OCI-LY7 (cell line): Measurements from ENCODE around the gene COL23A1. TPM values are rescaled to one million over a fixed set of nuclear protein-coding genes. Genes with fewer than 3 reads are reported as not detected.
A peak's percentile ranks its signal among the peaks of the same experiment; 100 is the strongest.

Source experiments
- BruUV-seq: library from RNA; stranded (reverse); fragments of 400-500 nt; replicated peaks from 2 replicates; lab custom pipeline; 2021; lab: Mats Ljungman, UMichigan
- CTCF ChIA-PET: fragments of 300-600 bp; sonication (Branson Sonifier 250); formaldehyde crosslinking; loops from one replicate; lab custom pipeline; 2022; ENCODE audit warnings: antibody characterized with exemption; ENCODE audit not compliant: unreplicated experiment; lab: Charles Lee
- POLR2A ChIA-PET: fragments of 300-600 bp; sonication (Branson Sonifier 250); formaldehyde crosslinking; loops from one replicate; lab custom pipeline; 2022; ENCODE audit warnings: antibody characterized with exemption; lab: Charles Lee
- DNase-seq: peaks from one replicate; pipeline ENCODE4 v3.0.0-alpha.2; 2015; ENCODE audit warnings: low spot score
- H2AFZ ChIP-seq: fragments of 200-600 bp; sonication (generic), shearing (Covaris generic); 2 replicates; pipeline ENCODE4 v1.6.1; 2014; ENCODE audit warnings: mild to moderate bottlenecking, antibody characterized with exemption, low read length, moderate library complexity
- H3K27ac ChIP-seq: fragments of 200-600 bp; sonication (generic); 2 replicates; pipeline ENCODE4 v1.5.1; 2014; ENCODE audit warnings: mixed run types, low read depth, mild to moderate bottlenecking, moderate library complexity, low read length, inconsistent platforms; ENCODE audit not compliant: poor library complexity, severe bottlenecking
- H3K36me3 ChIP-seq: fragments of 200-600 bp; sonication (generic); 2 replicates; pipeline ENCODE4 v1.6.1; 2014; ENCODE audit warnings: mild to moderate bottlenecking, antibody characterized with exemption, low read length, moderate library complexity, mixed read lengths; ENCODE audit not compliant: insufficient read depth
- H3K4me1 ChIP-seq: fragments of 200-600 bp; sonication (generic); 2 replicates; pipeline ENCODE4 v1.5.1; 2014; ENCODE audit warnings: mild to moderate bottlenecking, low read length; ENCODE audit not compliant: insufficient read depth, poor library complexity, severe bottlenecking
- H3K4me2 ChIP-seq: fragments of 200-600 bp; sonication (generic); 2 replicates; pipeline ENCODE4 v1.6.1; 2014; ENCODE audit warnings: mild to moderate bottlenecking, low read length
- H3K4me3 ChIP-seq: fragments of 200-600 bp; sonication (generic); 2 replicates; pipeline ENCODE4 v1.5.1; 2014; ENCODE audit warnings: mild to moderate bottlenecking, low read depth, low read length; ENCODE audit not compliant: poor library complexity, severe bottlenecking
- H3K79me2 ChIP-seq: fragments of 200-600 bp; sonication (generic); 2 replicates; pipeline ENCODE4 v1.6.1; 2016; ENCODE audit warnings: low read depth, mild to moderate bottlenecking, low read length, moderate library complexity, mixed read lengths; ENCODE audit not compliant: insufficient read depth
- H3K9me2 ChIP-seq: fragments of 200-600 bp; sonication (generic); 2 replicates; pipeline ENCODE4 v1.6.1; 2016; ENCODE audit warnings: mild to moderate bottlenecking, low read length, mixed read lengths; ENCODE audit not compliant: insufficient read depth
- H3K9me3 ChIP-seq: fragments of 200-600 bp; sonication (generic); 2 replicates; pipeline ENCODE4 v1.6.1; 2014; ENCODE audit warnings: mild to moderate bottlenecking, mixed run types, low read length, mixed read lengths
- H4K20me1 ChIP-seq: fragments of 200-600 bp; sonication (generic); 2 replicates; pipeline ENCODE4 v1.6.1; 2014; ENCODE audit warnings: mild to moderate bottlenecking, antibody characterized with exemption, low read length, moderate library complexity, mixed read lengths; ENCODE audit not compliant: insufficient read depth
- EZH2phosphoT487 ChIP-seq: fragments of 200-600 bp; sonication (generic); IDR thresholded peaks from 2 replicates; pipeline ENCODE4 v1.6.1; 2018; ENCODE audit warnings: low read depth, borderline replicate concordance, mild to moderate bottlenecking, mixed run types, antibody characterized with exemption, low read length, moderate library complexity, mixed read lengths
- intact Hi-C: fragments of 100-400 bp; cut with micrococcal nuclease; formaldehyde crosslinking; loops from one replicate; pipeline ENCODE4 v1.10.0; 2022; ENCODE audit not compliant: unreplicated experiment
- total RNA-seq, 2 experiments: library from RNA; depleted of rRNA in 1 of 2; stranded (reverse); fragments of >200 nt in 1 of 2; shearing (Covaris generic) in 1 of 2; gene quantifications; 2 replicates each; pipeline ENCODE4 v1.2.3, GENCODE V29; 2014 to 2022
- TF ChIP-seq, protein P1 (sequence below): fragments of 200-600 bp; sonication (generic); conservative IDR thresholded peaks from 2 replicates; pipeline ENCODE4 v1.5.1; 2014; ENCODE audit warnings: mild to moderate bottlenecking, antibody characterized with exemption, low read length, moderate library complexity, mixed read lengths

Gene COL23A1
- total RNA-seq, 2 experiments from 2014 or later: 0.53 TPM; not detected in 1

DNA sequence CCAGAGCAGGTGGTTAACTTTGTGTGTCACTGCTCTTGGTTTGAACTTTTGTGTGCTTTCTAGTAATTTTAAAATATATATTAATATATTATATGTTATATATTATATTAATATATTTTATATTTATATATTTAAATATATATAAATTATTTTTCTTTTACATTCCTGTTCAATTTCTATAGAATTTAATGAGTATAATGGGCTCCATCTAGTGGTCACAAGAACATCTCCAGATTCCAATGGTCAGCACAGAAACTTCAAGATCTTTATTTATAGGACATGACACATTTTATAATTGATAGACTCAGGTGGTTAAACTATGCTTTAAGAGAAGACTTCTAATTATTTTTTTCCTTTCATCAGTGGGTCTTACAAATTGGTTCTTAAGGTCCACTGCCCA lies 39.1 kb downstream of the COL23A1 start:
- CTCF ChIA-PET: no interaction called here

DNA sequence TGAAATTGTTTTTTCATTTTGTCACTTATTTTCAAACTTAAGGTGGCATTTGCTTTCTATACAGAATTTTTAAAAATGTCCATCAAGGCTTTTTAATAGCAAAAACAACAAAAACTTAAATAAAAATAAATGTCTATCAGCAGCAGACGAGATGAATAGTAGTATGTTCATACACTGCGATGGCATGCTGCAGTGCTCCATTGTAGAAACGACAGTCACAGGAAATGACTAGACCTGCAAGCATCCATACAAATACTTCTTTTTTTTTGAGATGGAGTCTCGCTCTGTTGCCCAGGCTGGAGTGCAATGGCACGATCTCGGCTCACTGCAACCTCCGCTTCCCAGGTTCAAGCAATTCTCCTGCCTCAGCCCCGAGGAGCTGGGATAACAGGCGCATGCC lies 41.4 kb downstream of the COL23A1 start:
- Histone ChIP-seq H2AFZ (no peak overlapping the region), H3K4me3 (no peak overlapping the region), H3K4me2 (no peak overlapping the region), H3K9me3 (no peaks in the 10 kb centered on the region), H3K79me2 (no peaks in the 10 kb centered on the region), H3K9me2 (no peaks in the 10 kb centered on the region), H3K27ac (no peak overlapping the region), H3K36me3 (no peaks in the 10 kb centered on the region), H3K4me1 (no peaks in the 10 kb centered on the region), H4K20me1 (no peaks in the 10 kb centered on the region)
- TF ChIP-seq EZH2phosphoT487: no peak
- TF ChIP-seq, protein P1, sequence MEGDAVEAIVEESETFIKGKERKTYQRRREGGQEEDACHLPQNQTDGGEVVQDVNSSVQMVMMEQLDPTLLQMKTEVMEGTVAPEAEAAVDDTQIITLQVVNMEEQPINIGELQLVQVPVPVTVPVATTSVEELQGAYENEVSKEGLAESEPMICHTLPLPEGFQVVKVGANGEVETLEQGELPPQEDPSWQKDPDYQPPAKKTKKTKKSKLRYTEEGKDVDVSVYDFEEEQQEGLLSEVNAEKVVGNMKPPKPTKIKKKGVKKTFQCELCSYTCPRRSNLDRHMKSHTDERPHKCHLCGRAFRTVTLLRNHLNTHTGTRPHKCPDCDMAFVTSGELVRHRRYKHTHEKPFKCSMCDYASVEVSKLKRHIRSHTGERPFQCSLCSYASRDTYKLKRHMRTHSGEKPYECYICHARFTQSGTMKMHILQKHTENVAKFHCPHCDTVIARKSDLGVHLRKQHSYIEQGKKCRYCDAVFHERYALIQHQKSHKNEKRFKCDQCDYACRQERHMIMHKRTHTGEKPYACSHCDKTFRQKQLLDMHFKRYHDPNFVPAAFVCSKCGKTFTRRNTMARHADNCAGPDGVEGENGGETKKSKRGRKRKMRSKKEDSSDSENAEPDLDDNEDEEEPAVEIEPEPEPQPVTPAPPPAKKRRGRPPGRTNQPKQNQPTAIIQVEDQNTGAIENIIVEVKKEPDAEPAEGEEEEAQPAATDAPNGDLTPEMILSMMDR: no peak
- CTCF ChIA-PET: no interaction called here
- POLR2A ChIA-PET: no interaction called here
- DNase-seq: no peak
- intact Hi-C loops: no loop called here
- no TSS peak for BruUV-seq

More for the DNA sequence above, 39.1 kb downstream of the COL23A1 start:
- intact Hi-C loops: loop anchor here (5.0 kb wide), 1 partner anchor 269 kb away; no protein-coding TSS in a partner anchor
- H3K4me1 ChIP-seq: no peaks in the 10 kb centered on the region
- TF ChIP-seq EZH2phosphoT487: no peak
- TF ChIP-seq, protein P1: peak; percentile 74
- BruUV-seq: no TSS peak
- H3K36me3 ChIP-seq: no peaks in the 10 kb centered on the region
- H2AFZ ChIP-seq: no peak overlapping the region
- no peak overlapping the region for H3K4me3 ChIP-seq
- H4K20me1 ChIP-seq: no peaks in the 10 kb centered on the region
- peak; percentile 47 for DNase-seq
- H3K9me2 ChIP-seq: no peaks in the 10 kb centered on the region
- POLR2A ChIA-PET: interaction anchor here (0.5 kb wide), 1 partner anchor 148 kb away, joined by 3 read pairs; no protein-coding TSS in a partner anchor
- no peak overlapping the region for H3K4me2 ChIP-seq
- H3K27ac ChIP-seq: no peak overlapping the region
- no peaks in the 10 kb centered on the region for H3K9me3 ChIP-seq
- no peaks in the 10 kb centered on the region for H3K79me2 ChIP-seq

DNA sequence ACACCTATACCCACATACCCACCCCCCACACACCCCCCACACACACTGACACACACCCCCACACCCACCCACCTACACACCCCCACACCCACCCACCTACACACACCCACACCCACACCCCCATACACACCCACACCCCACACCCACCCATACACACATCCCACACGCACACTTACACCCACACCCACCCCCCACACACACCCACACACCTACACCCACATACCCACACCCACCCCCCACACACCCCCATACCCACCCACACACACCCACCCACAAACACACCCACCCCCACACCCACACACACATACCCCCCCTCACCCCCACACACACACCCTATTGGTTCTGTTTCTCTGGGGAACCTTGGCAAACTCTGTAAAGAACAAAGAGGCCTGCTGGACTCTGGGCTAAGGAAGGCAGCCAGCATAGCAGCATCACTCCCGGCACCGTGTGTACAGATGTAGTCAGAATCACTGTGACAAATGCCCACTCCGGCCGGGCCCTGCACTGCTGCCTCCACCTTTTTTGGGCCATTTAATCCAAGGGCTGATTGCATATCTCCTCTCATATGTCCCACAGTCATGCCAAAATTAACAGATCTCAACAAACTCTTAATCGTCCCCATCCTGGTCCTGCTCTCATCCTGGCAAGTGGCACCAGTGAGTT lies 42.3 kb downstream of the COL23A1 start:
- POLR2A ChIA-PET: no interaction called here
- TF ChIP-seq EZH2phosphoT487: no peak
- TF ChIP-seq, protein P1: no peak
- no peaks in the 10 kb centered on the region for H3K36me3 ChIP-seq
- no TSS peak for BruUV-seq
- H3K79me2 ChIP-seq: no peaks in the 10 kb centered on the region
- CTCF ChIA-PET: no interaction called here
- H3K27ac ChIP-seq: no peak overlapping the region
- intact Hi-C loops: no loop called here
- H3K4me1 ChIP-seq: no peaks in the 10 kb centered on the region
- no peaks in the 10 kb centered on the region for H3K9me3 ChIP-seq
- DNase-seq: no peak
- no peaks in the 10 kb centered on the region for H3K9me2 ChIP-seq
- H3K4me3 ChIP-seq: no peak overlapping the region
- no peaks in the 10 kb centered on the region for H4K20me1 ChIP-seq
- no peak overlapping the region for H3K4me2 ChIP-seq
- H2AFZ ChIP-seq: no peak overlapping the region
